ENCODE measurements around the gene ARHGAP45.

DNA sequence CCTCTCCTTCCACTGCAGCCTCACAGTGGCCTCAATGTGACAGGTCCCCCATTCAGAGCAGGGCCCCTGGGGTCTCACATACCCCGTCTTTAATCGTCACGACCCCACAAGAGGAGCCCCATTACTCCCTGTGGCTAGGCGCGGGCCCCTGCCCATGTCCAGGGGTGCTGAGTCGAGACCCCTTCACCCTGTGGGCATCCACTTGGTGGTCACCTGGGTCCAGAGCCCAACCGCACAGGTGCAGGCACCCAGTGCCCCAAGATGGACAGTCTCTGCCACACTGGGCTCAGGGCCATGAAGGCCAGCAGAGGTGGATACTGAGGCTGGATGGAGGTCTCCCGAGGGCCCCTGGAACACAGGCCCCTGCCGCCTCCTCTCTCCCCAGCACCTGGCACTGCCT lies 49.1 kb upstream of the ARHGAP45 start:
- TF ChIP-seq EZH2phosphoT487 (IDR thresholded peaks at IDR 0.05; ENCODE audit: borderline replicate concordance, low read length) (no peak), EZH2 (IDR thresholded peaks at IDR 0.05; ENCODE audit: low read length, unreplicated experiment) (no peak)
- TF ChIP-seq, protein P1, sequence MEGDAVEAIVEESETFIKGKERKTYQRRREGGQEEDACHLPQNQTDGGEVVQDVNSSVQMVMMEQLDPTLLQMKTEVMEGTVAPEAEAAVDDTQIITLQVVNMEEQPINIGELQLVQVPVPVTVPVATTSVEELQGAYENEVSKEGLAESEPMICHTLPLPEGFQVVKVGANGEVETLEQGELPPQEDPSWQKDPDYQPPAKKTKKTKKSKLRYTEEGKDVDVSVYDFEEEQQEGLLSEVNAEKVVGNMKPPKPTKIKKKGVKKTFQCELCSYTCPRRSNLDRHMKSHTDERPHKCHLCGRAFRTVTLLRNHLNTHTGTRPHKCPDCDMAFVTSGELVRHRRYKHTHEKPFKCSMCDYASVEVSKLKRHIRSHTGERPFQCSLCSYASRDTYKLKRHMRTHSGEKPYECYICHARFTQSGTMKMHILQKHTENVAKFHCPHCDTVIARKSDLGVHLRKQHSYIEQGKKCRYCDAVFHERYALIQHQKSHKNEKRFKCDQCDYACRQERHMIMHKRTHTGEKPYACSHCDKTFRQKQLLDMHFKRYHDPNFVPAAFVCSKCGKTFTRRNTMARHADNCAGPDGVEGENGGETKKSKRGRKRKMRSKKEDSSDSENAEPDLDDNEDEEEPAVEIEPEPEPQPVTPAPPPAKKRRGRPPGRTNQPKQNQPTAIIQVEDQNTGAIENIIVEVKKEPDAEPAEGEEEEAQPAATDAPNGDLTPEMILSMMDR (conservative IDR thresholded peaks at IDR 0.05; ENCODE audit: low read depth, low read length) = no peak
